Motor neuron (in vitro differentiated cells): ENCODE results near the gene ADNP. TPM values are rescaled to one million over a fixed set of nuclear protein-coding genes. Genes with fewer than 3 reads are reported as not detected.

Experiments
- ATAC-seq, 8 experiments: fragments of 200-7000 bp; cut with Tn5 transposase; replicated peaks in 6 of 8; 2 replicates each; pipeline ENCODE4 v1.8.0; 2021; ENCODE audit warnings: mild to moderate bottlenecking in 8 of 8, moderate library complexity in 8 of 8
- H3K27ac ChIP-seq, 2 donors: fragments of 250-450 bp; sonication (Bioruptor Pico); 2 replicates each; pipeline ENCODE4 v1.9.0; 2021; ENCODE audit warnings: antibody characterized with exemption in 2 of 2, mild to moderate bottlenecking in 2 of 2, moderate library complexity in 1 of 2
- H3K4me1 ChIP-seq, 2 donors: fragments of 250-450 bp; sonication (Bioruptor Pico); replicated peaks in 1 of 2; 2 replicates each; pipeline ENCODE4 v1.6.1; 2021; ENCODE audit warnings: antibody characterized with exemption in 2 of 2, mild to moderate bottlenecking in 2 of 2, moderate library complexity in 1 of 2
- H3K4me3 ChIP-seq, 5 donors: fragments of 250-450 bp; sonication (Bioruptor Pico); 2 replicates each; pipeline ENCODE4 v1.9.0; 2021; ENCODE audit warnings: antibody characterized with exemption in 5 of 5, mild to moderate bottlenecking in 5 of 5, moderate library complexity in 4 of 5
- WGBS, 10 experiments: fragments of 450-650 bp; shearing (Covaris generic); methylation state at CpG; one replicate each; pipeline ENCODE4 v1.0.0; 2022; 5-methylcytosine and 5-hydroxymethylcytosine counted together
- in situ Hi-C, 9 experiments: fragments of 400-800 bp; cut with MboI; loops; one replicate each; pipeline ENCODE4 v1.15.0; 2021; ENCODE audit warnings: low sequenced_read_pairs in 9 of 9, low pct_unique_long_range_greater_than_20kb in 2 of 9; ENCODE audit not compliant: unreplicated experiment in 9 of 9
- total RNA-seq, 8 experiments: library from RNA; unstranded; fragments of 300-600 nt; gene quantifications; 2 replicates each; pipeline versions ENCODE4 v1.2.3 to v1.2.4, GENCODE V29; 2022

Gene ADNP
- total RNA-seq, 8 experiments from 2014 or later: 11.6 to 121 (median 55.7) TPM

- no peak overlapping the region for H3K27ac ChIP-seq
- H3K4me1 ChIP-seq: no peaks in the 10 kb centered on the region
- H3K4me3 ChIP-seq: no peak overlapping the region
- 86 to 100% (median 100%) methylated on average over 1 of the region's 3 CpGs; no CpG with 5 or more reads in 6 of the 10 experiments for WGBS, 10 experiments
- no peak for ATAC-seq
- in situ Hi-C loops: no loop called here
Measured at GRCh38 chr20:50862546-50862945, 68.7 kb downstream of the ADNP start.

GRCh38 chr20:50861012-50861411 is 70.2 kb downstream of the ADNP start:
- H3K4me3 ChIP-seq: no peak overlapping the region
- no peak for ATAC-seq
- H3K4me1 ChIP-seq: no peaks in the 10 kb centered on the region
- no peak overlapping the region for H3K27ac ChIP-seq
- in situ Hi-C loops: no loop called here
- 43 to 91% (median 70%) methylated on average over 2 to 6 of the region's 12 CpGs; no CpG with 5 or more reads in 4 of the 10 experiments for WGBS, 10 experiments

- Histone ChIP-seq H3K4me3 (no peak overlapping the region), H3K4me1 (no peaks in the 10 kb centered on the region), H3K27ac (no peak overlapping the region)
- ATAC-seq: no peak
- WGBS, 10 experiments: 74 to 98% (median 90%) methylated on average over 2 to 8 of the region's 10 CpGs; no CpG with 5 or more reads in 5 of the 10 experiments
- in situ Hi-C loops: no loop called here
Measured at GRCh38 chr20:50859161-50859560, 72.1 kb downstream of the ADNP start.

GRCh38 chr20:50858525-50858924 is 72.7 kb downstream of the ADNP start:
- in situ Hi-C loops: no loop called here
- WGBS, 10 experiments: 83 to 100% (median 97%) methylated on average over 1 to 3 of the region's 5 CpGs; no CpG with 5 or more reads in 4 of the 10 experiments
- ATAC-seq: no peak

GRCh38 chr20:50857348-50857747 is 73.9 kb downstream of the ADNP start:
- ATAC-seq: no peak
- Histone ChIP-seq H3K27ac (no peak overlapping the region), H3K4me3 (no peak overlapping the region), H3K4me1 (no peaks in the 10 kb centered on the region)
- in situ Hi-C loops: no loop called here
- 60 to 100% (median 82%) methylated on average over 2 to 6 of the region's 7 CpGs; no CpG with 5 or more reads in 6 of the 10 experiments for WGBS, 10 experiments

More at GRCh38 chr20:50858525-50858924, 72.7 kb downstream of the ADNP start:
- no peak overlapping the region for H3K27ac ChIP-seq
- no peaks in the 10 kb centered on the region for H3K4me1 ChIP-seq
- no peak overlapping the region for H3K4me3 ChIP-seq

- WGBS, 10 experiments: 82 to 100% (median 92%) methylated on average over 1 to 4 of the region's 5 CpGs
- Histone ChIP-seq H3K27ac (no peak overlapping the region), H3K4me1 (no peaks in the 10 kb centered on the region), H3K4me3 (no peak overlapping the region)
- ATAC-seq: no peak
- in situ Hi-C loops: no loop called here
Measured at GRCh38 chr20:50856475-50857041, 74.7 kb downstream of the ADNP start.

GRCh38 chr20:50855498-50856474 is 75.5 kb downstream of the ADNP start:
- no peak overlapping the region for H3K4me3 ChIP-seq
- in situ Hi-C loops: no loop called here
- no peak overlapping the region for H3K27ac ChIP-seq
- H3K4me1 ChIP-seq: no peaks in the 10 kb centered on the region
- ATAC-seq: no peak
- WGBS, 10 experiments: 23 to 93% (median 70%) methylated on average over 2 to 12 of the region's 23 CpGs; no CpG with 5 or more reads in 1 of the 10 experiments

- no peak for ATAC-seq
- in situ Hi-C loops: no loop called here
- 92% methylated on average over 4 of the region's 18 CpGs; no CpG with 5 or more reads in 9 of the 10 experiments for WGBS, 10 experiments
Measured at GRCh38 chr20:50854506-50855249, 76.6 kb downstream of the ADNP start.

GRCh38 chr20:50852085-50852484 is 79.2 kb downstream of the ADNP start:
- Histone ChIP-seq H3K4me3 (no peak overlapping the region), H3K27ac (no peak overlapping the region), H3K4me1 (peaks cover 0 to 6% of the 10 kb centered on the region in 2 donors)
- in situ Hi-C loops: no loop called here
- ATAC-seq: peak in 2 of 8 experiments; percentile 50 to 58
- WGBS, 10 experiments: 92 to 100% (median 100%) methylated on average over 1 to 7 of the region's 9 CpGs; no CpG with 5 or more reads in 4 of the 10 experiments

More at GRCh38 chr20:50854506-50855249, 76.6 kb downstream of the ADNP start:
- Histone ChIP-seq H3K27ac (no peak overlapping the region), H3K4me1 (no peaks in the 10 kb centered on the region), H3K4me3 (no peak overlapping the region)

- peak in 1 of 8 experiments; percentile 40 for ATAC-seq
- in situ Hi-C loops: no loop called here
- H3K4me1 ChIP-seq: peaks cover 0 to 6% of the 10 kb centered on the region in 2 donors
- no peak overlapping the region for H3K4me3 ChIP-seq
- H3K27ac ChIP-seq: no peak overlapping the region
- 33 to 100% (median 67%) methylated on average over 1 to 3 of the region's 13 CpGs; no CpG with 5 or more reads in 3 of the 10 experiments for WGBS, 10 experiments
Measured at GRCh38 chr20:50850721-50851286, 80.4 kb downstream of the ADNP start.

GRCh38 chr20:50848846-50849673 is 82.2 kb downstream of the ADNP start:
- in situ Hi-C loops: no loop called here
- ATAC-seq: peak in 5 of 8 experiments; percentile 16 to 72 (median 32)
- H3K27ac ChIP-seq: no peak overlapping the region
- peaks cover 0 to 6% of the 10 kb centered on the region in 2 donors for H3K4me1 ChIP-seq
- H3K4me3 ChIP-seq: no peak overlapping the region
- 20 to 82% (median 43%) methylated on average over 1 to 12 of the region's 18 CpGs; no CpG with 5 or more reads in 2 of the 10 experiments for WGBS, 10 experiments
